SW 1271 (cell line): ENCODE data around the gene CCL26.
"Not testable (repeated sequence)": the region's sequence is repeated elsewhere in the genome, so short reads cannot be mapped to it uniquely, and the experiment has no call there.

Source experiments
- DNase-seq, 2 experiments: peaks; one replicate each; lab custom pipeline; 2025; lab: John Stamatoyannopoulos, UW

CCL26 gene

DNA sequence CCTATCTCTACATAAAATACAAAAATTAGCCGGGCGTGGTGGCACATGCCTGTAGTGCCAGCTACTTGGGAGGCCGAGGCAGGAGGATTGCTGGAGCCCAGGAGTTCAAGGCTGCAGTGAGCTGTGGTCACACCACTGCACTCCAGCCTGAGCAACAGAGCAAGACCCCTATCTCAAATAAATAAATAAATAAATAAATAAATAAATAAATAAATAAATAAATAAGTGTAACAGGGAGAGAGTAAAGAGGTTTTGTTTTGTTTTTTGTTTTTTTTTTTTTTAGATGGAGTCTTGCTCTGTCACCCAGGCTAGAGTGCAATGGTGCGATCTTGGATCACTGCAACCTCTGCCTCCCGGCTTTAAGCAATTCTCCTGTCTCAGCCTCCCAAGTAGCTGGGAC is 20.6 kb upstream of the CCL26 start:
- DNase-seq: not testable (repeated sequence)

DNA sequence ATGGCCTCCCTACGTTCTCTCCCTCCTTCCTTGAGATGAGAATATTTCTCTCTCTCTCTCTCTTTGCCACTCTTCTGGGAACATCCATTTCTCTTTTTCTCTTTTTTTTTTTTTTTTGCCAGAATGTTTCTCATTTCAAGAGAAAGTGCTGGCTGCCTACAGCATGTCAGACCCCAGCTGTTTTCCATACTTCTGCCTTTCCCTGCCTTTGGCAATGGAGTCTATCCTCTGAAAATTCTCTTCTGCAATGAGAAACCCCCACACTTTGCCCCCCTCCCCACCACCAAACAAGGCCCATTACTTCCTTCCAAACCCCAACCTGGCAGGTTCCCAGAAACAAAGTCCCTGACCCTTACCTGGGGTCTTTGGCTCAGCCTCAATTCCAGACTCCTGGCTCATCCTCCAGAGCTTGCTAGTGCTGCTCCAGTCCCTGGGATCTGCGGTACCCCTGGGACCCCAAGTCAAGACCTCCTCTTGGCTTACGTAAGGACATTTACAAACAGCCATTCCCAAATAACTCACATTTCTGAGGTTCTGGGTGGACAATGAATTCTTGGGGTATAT is 17.4 kb upstream of the CCL26 start:
- DNase-seq: no peak

- DNase-seq: not testable (repeated sequence)
Measured at GRCh38 chr7:75788154-75788847, 16.3 kb upstream of the CCL26 start.

- not testable (repeated sequence) for DNase-seq
Measured at GRCh38 chr7:75783058-75783457, 11.0 kb upstream of the CCL26 start.

- DNase-seq: not testable (repeated sequence)
Measured at GRCh38 chr7:75780647-75781273, 8.7 kb upstream of the CCL26 start.

GRCh38 chr7:75779516-75779915 is 7.5 kb upstream of the CCL26 start:
- not testable (repeated sequence) for DNase-seq

DNA sequence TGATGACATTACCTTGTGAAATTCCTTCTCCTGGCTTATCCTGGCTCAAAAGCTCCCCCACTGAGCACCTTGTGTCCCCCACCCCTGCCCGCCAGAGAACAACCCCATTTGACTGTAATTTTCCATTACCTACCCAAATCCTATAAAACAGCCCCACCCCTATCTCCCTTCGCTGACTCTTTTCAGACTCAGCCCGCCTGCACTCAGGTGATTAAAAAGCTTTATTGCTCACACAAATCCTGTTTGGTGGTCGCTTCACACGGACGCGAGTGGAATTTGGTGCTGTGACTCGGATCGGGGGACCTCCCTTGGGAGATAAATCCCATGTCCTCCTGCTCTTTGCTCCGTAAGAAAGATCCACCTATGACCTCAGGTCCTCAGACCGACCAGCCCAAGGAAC is 7.0 kb upstream of the CCL26 start:
- not testable (repeated sequence) for DNase-seq

DNA sequence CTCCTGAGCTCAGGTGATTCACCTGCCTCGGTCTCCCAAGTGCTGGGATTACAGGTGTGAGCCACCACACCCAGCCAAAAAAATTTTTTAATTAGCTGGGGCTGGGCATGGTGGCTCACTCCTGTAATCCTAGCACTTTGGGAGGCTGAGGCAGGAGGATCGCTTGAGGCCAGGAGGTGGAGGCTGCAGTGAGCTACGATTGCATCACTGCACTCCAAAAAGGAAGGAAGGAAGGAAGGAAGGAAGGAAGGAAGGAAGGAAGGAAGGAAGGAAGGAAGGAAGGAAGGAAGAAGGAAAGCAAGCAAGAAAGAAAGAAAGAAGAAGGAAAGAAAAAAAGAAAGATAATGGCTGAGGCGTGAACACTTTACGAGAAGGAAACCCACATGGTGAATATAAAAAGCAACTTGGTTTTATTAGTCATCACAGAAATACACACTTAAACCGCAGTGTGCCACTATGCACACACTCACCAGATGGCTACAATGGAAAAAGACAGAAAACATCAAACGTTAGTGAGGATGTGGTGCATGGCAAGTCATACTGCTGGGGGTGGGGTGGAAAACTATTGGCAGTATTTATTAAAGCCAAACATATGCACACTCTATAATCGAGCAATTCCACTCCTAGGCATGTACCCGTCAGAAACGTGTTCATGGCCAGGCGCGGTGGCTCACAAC is 4.4 kb upstream of the CCL26 start:
- peak in 1 of 2 experiments; percentile 21 for DNase-seq

DNA sequence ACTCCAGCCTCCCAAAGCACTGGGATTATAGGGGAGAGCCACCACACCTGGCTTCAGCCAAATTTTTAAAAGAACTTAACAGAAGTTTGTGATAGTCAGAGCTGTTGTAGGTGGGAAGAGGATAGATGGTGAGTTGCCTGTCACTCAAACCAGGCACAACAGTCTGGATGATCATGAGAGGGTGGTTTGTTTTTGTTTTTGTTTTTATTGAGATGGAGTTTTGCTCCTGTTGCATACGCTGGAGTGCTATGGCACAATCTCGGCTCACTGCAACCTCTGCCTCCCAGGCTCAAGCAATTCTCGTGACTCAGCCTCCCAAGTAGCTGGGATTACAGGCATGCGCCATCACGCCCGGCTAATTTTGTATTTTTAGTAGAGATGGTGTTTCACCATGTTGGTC is 1.9 kb upstream of the CCL26 start:
- DNase-seq: not testable (repeated sequence)

- DNase-seq: no peak
Measured at GRCh38 chr7:75771224-75771623, 787 bp downstream of the CCL26 start.

GRCh38 chr7:75762350-75762917 is 9.6 kb downstream of the CCL26 start:
- DNase-seq: peak in 1 of 2 experiments; percentile 81

GRCh38 chr7:75761801-75762200 is 10.2 kb downstream of the CCL26 start:
- not testable (repeated sequence) for DNase-seq

GRCh38 chr7:75758491-75758890 is 13.5 kb downstream of the CCL26 start:
- no peak for DNase-seq

DNA sequence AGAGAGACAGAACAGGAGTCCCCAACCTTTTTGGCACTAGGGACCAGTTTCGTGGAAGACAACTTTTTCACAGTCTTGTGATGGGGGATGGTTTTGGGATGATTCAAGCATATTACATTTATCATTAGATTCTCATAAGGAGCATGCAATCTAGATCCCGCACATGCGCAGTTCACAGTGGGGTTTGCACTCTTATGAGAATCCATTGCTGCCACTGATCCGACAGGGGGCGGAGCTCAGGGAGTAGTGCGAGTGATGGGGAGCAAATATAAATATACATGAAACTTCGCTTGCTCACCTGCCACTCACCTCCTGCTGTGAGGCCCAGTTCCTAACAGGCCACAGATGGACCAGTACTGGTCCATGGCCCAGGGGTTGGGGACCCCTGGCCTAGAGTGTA is 14.2 kb downstream of the CCL26 start:
- DNase-seq: no peak

- peak in 1 of 2 experiments; percentile 35 for DNase-seq
Measured at GRCh38 chr7:75756991-75757676, 14.9 kb downstream of the CCL26 start.

DNA sequence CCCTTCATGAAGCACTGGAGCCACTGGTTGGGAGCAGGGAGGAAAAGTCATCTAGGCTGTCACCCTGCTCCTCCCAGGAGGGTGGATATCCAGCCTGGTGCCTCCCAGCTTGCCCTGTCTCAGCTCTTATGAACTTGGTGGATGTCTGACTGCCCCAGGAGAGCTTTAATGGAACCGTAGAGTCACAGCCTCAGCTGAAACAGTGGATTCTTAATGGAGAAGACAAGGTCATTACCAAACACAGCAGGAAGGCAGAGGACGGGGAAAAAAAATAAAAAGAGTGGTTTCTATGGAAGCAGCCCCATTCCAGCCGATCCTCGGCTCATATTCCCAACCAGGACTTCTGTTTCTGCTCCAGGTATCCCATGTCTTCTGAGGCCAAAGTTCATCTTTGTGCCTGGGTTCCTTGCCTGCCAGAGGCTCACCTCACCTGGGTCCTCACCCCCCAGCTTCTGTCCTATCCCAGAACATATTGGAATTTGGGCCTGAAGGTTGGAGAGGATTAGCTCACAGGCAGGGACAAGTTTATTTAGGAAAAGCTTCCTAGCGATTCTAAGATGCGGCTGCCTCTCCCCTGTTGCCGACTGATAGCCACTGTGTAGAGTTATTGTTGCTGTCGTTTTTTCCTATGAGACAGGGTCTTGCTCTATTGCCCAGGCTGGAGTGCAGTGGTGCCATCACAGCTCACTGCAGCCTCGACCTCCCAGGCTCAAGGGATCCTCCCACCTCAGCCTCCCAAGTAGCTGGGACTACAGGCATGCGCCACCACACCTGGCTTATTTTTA is 15.6 kb downstream of the CCL26 start:
- no peak for DNase-seq

GRCh38 chr7:75743455-75743859 is 28.6 kb downstream of the CCL26 start:
- no peak for DNase-seq

- DNase-seq: no peak
Measured at GRCh38 chr7:75740846-75741497, 31.0 kb downstream of the CCL26 start.

GRCh38 chr7:75739796-75740672 is 32.0 kb downstream of the CCL26 start:
- DNase-seq: no peak
